Measurements from ENCODE around the gene PAX6.

DNA sequence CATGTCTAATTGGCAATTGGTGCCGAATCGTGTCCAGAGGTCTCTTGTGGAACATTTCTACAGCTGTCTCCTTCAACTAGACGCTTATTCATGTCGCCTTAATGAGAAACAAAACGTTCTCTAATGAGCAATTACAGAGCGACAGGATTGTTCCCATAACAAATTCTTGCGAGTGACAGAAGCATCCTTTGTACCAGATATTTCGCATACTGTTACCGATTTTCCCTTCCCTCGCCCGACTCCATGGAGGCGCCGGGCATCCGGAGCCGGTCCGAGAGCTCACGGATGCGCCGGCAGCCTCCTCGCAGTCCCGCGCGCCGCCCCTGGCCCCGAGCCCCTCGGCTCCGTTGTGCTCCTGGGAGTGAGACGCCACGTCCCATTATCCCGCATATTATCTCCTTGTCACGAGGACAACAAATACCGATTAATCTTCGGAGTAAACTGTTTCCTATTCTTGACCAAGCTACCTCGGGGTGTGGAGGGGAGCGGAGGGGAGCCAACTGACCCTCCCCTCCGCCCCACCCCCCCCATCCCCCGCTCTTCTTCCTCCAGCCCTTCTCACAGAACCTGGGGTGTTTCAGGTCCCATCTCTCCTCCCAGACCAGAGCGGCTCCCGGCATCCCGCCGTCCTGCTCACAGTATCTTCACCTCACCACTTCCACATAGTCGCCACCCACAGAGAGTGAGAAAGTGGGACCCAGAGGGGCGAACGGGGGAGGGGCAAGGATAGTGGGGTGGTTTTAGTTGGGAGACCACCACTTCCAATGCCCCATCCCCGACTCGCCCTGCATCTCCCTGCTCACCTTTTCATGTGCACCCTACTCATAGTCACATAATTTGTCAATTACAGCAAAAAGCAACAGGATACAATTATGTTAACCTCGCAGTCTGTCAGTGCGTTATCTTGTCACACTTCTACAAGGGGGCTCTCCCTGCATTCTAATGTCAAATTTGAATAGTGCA, 11.4 kb downstream of the PAX6 start:
- TF ChIP-seq, protein P1, sequence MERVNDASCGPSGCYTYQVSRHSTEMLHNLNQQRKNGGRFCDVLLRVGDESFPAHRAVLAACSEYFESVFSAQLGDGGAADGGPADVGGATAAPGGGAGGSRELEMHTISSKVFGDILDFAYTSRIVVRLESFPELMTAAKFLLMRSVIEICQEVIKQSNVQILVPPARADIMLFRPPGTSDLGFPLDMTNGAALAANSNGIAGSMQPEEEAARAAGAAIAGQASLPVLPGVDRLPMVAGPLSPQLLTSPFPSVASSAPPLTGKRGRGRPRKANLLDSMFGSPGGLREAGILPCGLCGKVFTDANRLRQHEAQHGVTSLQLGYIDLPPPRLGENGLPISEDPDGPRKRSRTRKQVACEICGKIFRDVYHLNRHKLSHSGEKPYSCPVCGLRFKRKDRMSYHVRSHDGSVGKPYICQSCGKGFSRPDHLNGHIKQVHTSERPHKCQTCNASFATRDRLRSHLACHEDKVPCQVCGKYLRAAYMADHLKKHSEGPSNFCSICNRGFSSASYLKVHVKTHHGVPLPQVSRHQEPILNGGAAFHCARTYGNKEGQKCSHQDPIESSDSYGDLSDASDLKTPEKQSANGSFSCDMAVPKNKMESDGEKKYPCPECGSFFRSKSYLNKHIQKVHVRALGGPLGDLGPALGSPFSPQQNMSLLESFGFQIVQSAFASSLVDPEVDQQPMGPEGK (CRISPR knock-in tag; IDR thresholded peaks at IDR 0.05; ENCODE audit: borderline replicate concordance) = no peak
- TF ChIP-seq ARNTL (CRISPR knock-in tag; IDR thresholded peaks at IDR 0.05; ENCODE audit: borderline replicate concordance, low read depth) (no peak), RARB (CRISPR knock-in tag; IDR thresholded peaks at IDR 0.05) (no peak), ZFP30 (CRISPR knock-in tag; IDR thresholded peaks at IDR 0.05) (no peak), CSDC2 (CRISPR knock-in tag; IDR thresholded peaks at IDR 0.05) (no peak), CREB5 (CRISPR knock-in tag; IDR thresholded peaks at IDR 0.05; ENCODE audit: low read depth) (no peak), TCF4 (CRISPR knock-in tag; IDR thresholded peaks at IDR 0.05; ENCODE audit: borderline replicate concordance) (no peak)
